A549 (cell line): ENCODE measurements around the gene LHX4.

ENCODE experiments used
- BCL3 ChIP-seq: fragments of >200 bp; sonication (Bioruptor Twin); formaldehyde crosslinking; IDR thresholded peaks from 3 replicates; pipeline ENCODE4 v1.6.1; 2016
- BHLHE40 ChIP-seq: IDR thresholded peaks from 2 replicates; pipeline ENCODE4 v1.6.1; 2012; ENCODE audit warnings: low read depth, low read length, inconsistent platforms
- CBX2 ChIP-seq: fragments of 200-600 bp; sonication (generic); IDR thresholded peaks from 2 replicates; pipeline ENCODE4 v1.6.1; 2016; ENCODE audit warnings: low read depth, mild to moderate bottlenecking, borderline replicate concordance
- CHD4 ChIP-seq: fragments of 200-600 bp; sonication (generic); IDR thresholded peaks from 2 replicates; pipeline ENCODE4 v1.6.1; 2016; ENCODE audit warnings: antibody characterized with exemption, mild to moderate bottlenecking, borderline replicate concordance
- CTCF ChIP-seq: fragments of >200 bp; sonication (Bioruptor Twin); formaldehyde crosslinking; IDR thresholded peaks from 3 replicates; pipeline ENCODE4 v1.5.1; 2016
- FOSL2 ChIP-seq, 2 experiments: fragments of 450-650 bp in 1 of 2; fragments of >200 bp in 1 of 2; sonication (Bioruptor Twin) in 1 of 2; formaldehyde crosslinking; IDR thresholded peaks; 2 replicates each; pipeline versions ENCODE4 v1.5.0 to v1.6.1; 2016 to 2020; ENCODE audit warnings: mild to moderate bottlenecking in 1 of 2, moderate library complexity in 1 of 2
- KDM1A ChIP-seq: fragments of 200-600 bp; sonication (generic); IDR thresholded peaks from 2 replicates; pipeline ENCODE4 v1.6.1; 2016; ENCODE audit warnings: low read depth, mild to moderate bottlenecking
- PBX3 ChIP-seq: IDR thresholded peaks from 2 replicates; pipeline ENCODE4 v1.6.1; 2012
- POLR2A ChIP-seq: IDR thresholded peaks from 2 replicates; pipeline ENCODE4 v1.6.1; 2012; ENCODE audit warnings: mild to moderate bottlenecking, low read length
- RARB ChIP-seq: fragments of 250-450 bp; sonication (Bioruptor Pico); IDR thresholded peaks from 2 replicates; pipeline ENCODE4 v1.8.0; 2021; ENCODE audit warnings: mild to moderate bottlenecking, moderate library complexity
- REST ChIP-seq: fragments of 200-600 bp; sonication (generic); IDR thresholded peaks from 2 replicates; pipeline ENCODE4 v1.6.1; 2016; ENCODE audit warnings: antibody characterized with exemption, mild to moderate bottlenecking, moderate library complexity
- TF ChIP-seq, protein P1 (sequence below): IDR thresholded peaks from 2 replicates; pipeline ENCODE4 v1.6.1; 2012; ENCODE audit warnings: low read depth, borderline replicate concordance

DNA sequence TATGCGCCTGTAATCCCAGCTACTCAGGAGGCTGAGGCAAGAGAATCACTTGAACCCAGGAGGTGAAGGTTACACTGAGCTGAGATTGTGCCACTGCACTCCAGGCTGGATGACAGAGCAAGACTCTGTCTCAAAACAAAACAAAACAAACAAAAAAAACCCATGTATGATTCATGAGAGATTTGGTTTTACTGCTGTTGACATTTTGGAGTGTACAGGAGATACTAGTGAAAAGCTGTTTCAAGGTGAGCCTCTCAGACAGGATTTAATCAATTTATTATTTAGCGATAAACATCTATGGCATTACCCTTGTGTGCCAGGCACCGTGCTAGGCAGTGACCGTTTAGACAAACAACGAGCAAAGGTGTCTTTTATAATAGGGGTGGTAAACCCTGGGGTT, 16.5 kb downstream of the LHX4 start:
- TF ChIP-seq BCL3 (no peak), CTCF (no peak), POLR2A (no peak), RARB (CRISPR knock-in tag) (no peak), KDM1A (no peak), CHD4 (no peak), REST (no peak), PBX3 (no peak), BHLHE40 (no peak), CBX2 (no peak), FOSL2 (IDR thresholded peaks at IDR 0.05) (no peak), FOSL2 (CRISPR knock-in tag; IDR thresholded peaks at IDR 0.05) (no peak)
- TF ChIP-seq, protein P1, sequence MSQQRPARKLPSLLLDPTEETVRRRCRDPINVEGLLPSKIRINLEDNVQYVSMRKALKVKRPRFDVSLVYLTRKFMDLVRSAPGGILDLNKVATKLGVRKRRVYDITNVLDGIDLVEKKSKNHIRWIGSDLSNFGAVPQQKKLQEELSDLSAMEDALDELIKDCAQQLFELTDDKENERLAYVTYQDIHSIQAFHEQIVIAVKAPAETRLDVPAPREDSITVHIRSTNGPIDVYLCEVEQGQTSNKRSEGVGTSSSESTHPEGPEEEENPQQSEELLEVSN: no peak
